Cerebellar nuclear complex (tissue), 1 donor: ENCODE data around the gene MTOR.
"Not testable (repeated sequence)": the region's sequence is repeated elsewhere in the genome, so short reads cannot be mapped to it uniquely, and the experiment has no call there.

Source experiments
- DNase-seq, 2 experiments: peaks; one replicate each; lab custom pipeline; 2025; lab: John Stamatoyannopoulos, UW

Gene MTOR

GRCh38 chr1:11280719-11281376 is 18.5 kb upstream of the MTOR start:
- no peak for DNase-seq

DNA sequence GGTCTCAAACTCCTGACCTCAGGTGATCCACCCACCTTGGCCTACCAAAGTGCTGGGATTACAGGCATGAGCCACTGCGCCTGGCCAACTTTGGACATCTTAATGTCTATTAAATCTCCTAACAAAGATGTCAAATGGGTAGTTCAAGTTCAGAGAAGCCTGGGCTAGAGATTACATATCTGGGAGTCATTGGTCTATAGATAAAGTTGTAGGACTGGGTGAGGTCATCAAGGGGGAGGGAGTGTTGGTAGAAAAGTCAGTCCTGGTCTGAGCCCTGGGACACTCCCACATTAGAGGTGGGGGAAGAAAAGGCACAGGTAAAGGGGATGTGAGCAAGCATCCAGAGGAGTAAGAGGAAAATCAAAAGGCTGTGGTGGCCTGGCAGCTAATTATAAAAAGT is 17.3 kb upstream of the MTOR start:
- no peak for DNase-seq

- DNase-seq, result no peak
Measured at GRCh38 chr1:11279152-11279551, 16.8 kb upstream of the MTOR start.

- no peak for DNase-seq
Measured at GRCh38 chr1:11273595-11274234, 11.4 kb upstream of the MTOR start.

- DNase-seq, result no peak
Measured at GRCh38 chr1:11272832-11273594, 10.7 kb upstream of the MTOR start, which contains the start of gene UBIAD1. UBIAD1 (plus strand) TSS chr1:11273198; CDS start chr1:11273532, 334 bp downstream.

DNA sequence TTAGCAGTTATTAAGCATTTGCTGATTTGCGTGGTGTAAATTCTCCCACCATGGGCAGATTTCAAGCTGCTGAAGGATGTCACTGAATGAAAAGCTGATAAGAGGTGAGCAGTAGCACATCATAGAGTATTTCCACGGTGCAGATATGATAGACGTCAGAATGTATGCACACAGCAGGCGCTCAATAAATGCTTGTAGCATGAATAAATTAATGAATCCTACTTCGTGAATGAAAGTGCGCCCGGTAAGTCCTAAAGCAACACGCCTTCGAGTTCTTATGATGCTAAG is 10.1 kb upstream of the MTOR start:
- no peak for DNase-seq

GRCh38 chr1:11267350-11268337 is 5.3 kb upstream of the MTOR start:
- not testable (repeated sequence) for DNase-seq

- DNase-seq, result no peak
Measured at GRCh38 chr1:11266268-11267074, 4.1 kb upstream of the MTOR start.

GRCh38 chr1:11256299-11256698 is 6.1 kb downstream of the MTOR start:
- DNase-seq, result no peak

GRCh38 chr1:11253226-11253625 is 9.1 kb downstream of the MTOR start:
- DNase-seq, result no peak

DNA sequence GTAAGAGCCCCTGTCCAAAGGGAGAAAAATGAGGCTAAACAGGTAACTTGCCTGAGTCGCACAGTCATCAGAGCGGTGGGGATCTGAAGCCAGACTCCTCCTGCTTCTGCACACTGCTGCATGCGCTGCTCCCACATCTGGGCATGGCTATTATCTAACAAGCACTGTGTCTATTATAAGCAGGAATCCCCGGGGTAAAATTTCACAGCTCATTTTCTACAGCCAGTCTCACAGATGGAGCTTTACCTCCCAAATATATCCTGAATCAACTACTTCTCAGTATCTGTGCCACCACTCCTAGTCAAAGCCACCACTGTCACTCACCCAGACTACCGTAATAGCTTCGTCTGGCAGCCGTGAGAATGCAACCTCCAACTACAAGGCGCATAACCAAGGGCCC is 9.8 kb downstream of the MTOR start:
- DNase-seq, result no peak

- no peak for DNase-seq
Measured at GRCh38 chr1:11248169-11248568, 14.2 kb downstream of the MTOR start.

- DNase-seq, result no peak
Measured at GRCh38 chr1:11245904-11246719, 16.2 kb downstream of the MTOR start.

GRCh38 chr1:11245248-11245647 is 17.1 kb downstream of the MTOR start:
- DNase-seq, result no peak

GRCh38 chr1:11238311-11238710 is 24.0 kb downstream of the MTOR start:
- peak in 1 of 2 experiments; percentile 26 for DNase-seq

- peak in 1 of 2 experiments; percentile 29 for DNase-seq
Measured at GRCh38 chr1:11237356-11237755, 25.0 kb downstream of the MTOR start.

- no peak for DNase-seq
Measured at GRCh38 chr1:11233208-11233607, 29.1 kb downstream of the MTOR start.

DNA sequence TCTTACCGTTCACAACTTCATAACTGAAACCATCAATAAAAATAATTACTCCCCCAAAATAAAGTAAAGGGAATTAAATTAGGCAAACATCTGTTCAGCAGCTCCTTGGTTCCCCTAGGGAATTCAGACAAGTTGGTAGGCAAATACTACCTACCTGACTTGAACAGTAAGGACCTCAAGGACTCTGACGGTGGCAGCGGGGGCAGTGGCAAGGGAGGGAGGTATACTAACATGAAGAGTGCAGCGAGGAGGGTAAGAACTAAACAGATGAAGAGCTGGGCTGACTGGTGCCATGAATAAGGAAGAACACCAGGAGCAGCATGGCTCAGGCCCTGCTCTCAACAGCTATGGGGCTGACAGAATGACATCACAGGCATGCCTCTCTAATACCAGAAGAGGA is 33.1 kb downstream of the MTOR start:
- DNase-seq, result no peak

DNA sequence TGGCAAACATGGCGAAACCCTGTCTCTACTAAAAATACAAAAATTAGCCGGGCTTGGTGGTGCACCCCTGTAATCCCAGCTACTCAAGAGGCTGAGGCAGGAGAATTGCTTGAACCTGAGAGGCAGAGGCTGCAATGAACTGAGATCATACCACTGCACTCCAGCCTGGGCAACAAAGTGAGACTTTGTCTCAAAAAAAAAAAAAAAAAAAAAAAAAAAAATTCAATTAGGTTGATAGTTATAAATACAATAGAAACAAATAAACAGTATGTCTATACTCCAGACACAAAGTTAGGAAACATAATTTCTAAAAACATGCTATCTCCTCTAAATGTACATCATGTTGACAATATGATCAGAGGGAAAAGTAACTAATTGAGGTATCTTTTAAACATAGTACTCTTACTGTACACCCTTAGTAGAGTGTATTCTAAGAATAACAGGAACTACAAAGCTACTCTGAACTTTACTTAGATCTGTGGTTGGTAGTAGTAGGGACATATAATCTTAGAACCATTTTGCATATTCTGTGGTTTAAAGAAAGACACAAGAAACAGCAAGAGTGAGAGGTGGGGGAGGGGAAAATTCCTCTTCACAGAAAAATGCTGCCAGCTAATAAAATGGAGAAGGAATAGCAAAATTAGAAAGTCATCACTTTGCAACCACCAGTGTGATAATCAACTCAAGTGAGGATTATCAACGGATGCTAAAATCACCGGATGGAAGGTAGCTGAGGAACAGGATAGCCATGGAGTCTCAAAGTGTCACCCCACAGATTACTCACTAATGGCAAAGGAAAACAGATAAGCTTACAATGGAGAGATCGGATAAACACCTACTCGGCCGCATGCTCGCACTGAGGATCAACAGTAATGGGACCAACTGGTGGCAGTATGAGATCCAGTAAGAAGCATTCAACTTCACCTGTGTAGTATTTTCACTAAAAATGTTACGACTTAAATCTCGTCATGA is 35.0 kb downstream of the MTOR start:
- no peak for DNase-seq
